Kidney epithelial cell (primary cell): ENCODE results near the gene CHAD. TPM values are rescaled to one million over a fixed set of nuclear protein-coding genes. Genes with fewer than 3 reads are reported as not detected.

Experiments
- DNase-seq: peaks from one replicate; pipeline ENCODE4 v3.0.0-alpha.2; 2010; ENCODE audit warnings: low read depth
- H3K27me3 ChIP-seq: 2 replicates; pipeline ENCODE4 v1.6.0; 2011; ENCODE audit warnings: low read length; ENCODE audit not compliant: control insufficient read depth, insufficient read depth
- H3K36me3 ChIP-seq: 2 replicates; pipeline ENCODE4 v1.5.1; 2011; ENCODE audit warnings: low read length; ENCODE audit not compliant: control insufficient read depth, insufficient read depth
- H3K4me3 ChIP-seq: 2 replicates; pipeline ENCODE4 v1.5.1; 2011; ENCODE audit warnings: low read depth, mild to moderate bottlenecking, control low read depth, low read length
- CTCF ChIP-seq: IDR thresholded peaks from 2 replicates; pipeline ENCODE4 v1.5.1; 2011; ENCODE audit warnings: mild to moderate bottlenecking, moderate library complexity, low read length, control low read depth, inconsistent platforms; ENCODE audit not compliant: insufficient read depth, poor library complexity, severe bottlenecking
- total RNA-seq: library from RNA; depleted of rRNA; stranded (reverse); fragments of >200 nt; gene quantifications from 2 replicates; pipeline ENCODE4 v1.2.3, GENCODE V29; 2015

The CHAD gene
- total RNA-seq, 1 donor from 2014 or later = not detected

- DNase-seq = no peak
- Histone ChIP-seq H3K4me3 (no peak overlapping the region), H3K27me3 (peaks cover 39% of the 10 kb centered on the region), H3K36me3 (no peaks in the 10 kb centered on the region)
- TF ChIP-seq CTCF = no peak
These were observed 1.1 kb upstream of the CHAD start for GRCh38 chr17:50469671-50470305.

GRCh38 chr17:50469208-50469605 is 527 bp upstream of the CHAD start:
- peaks cover 39% of the 10 kb centered on the region for H3K27me3 ChIP-seq
- TF ChIP-seq CTCF = no peak
- H3K36me3 ChIP-seq = no peaks in the 10 kb centered on the region
- H3K4me3 ChIP-seq = no peak overlapping the region
- DNase-seq = no peak

- peaks cover 36% of the 10 kb centered on the region for H3K27me3 ChIP-seq
- no peak for TF ChIP-seq CTCF
These were observed 801 bp downstream of the CHAD start for GRCh38 chr17:50467855-50468303.

DNA sequence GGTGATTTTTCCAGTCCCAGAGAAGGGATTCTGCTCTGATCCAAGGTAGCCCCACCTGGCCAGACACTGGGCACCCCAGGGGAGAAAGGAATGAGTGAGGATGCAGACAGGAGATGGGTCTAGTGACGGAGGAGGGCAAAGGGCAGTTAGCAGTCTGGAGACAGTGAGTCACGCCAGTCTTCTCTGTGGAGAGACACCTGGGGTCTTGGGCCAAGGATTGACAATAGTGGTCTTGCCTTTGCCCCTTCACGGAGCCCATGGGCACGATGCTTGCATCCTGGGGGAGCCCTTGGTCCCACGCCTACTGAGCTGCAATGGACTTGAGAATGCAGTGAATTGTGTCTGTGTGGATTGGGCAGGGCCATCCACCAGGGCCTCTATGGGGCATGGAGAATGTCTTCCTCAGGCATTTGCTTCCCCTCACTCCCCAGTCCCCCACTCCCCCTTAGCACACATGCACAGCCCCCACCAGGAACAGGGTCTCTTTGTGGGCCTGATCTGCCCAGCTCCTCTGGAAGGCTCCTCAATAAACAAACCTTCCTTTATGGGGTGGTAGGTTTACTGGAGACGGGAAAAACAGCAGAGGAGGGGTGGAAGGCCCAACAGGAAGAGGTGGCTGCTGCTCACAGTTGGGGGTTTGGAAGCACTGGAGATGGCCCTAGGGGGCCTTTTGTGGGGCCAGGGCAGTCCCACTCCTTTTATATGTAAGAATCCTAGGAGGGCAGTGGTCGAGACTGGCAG is 1.4 kb downstream of the CHAD start:
- Histone ChIP-seq H3K36me3 (no peaks in the 10 kb centered on the region), H3K4me3 (no peak overlapping the region), H3K27me3 (peaks cover 36% of the 10 kb centered on the region)
- no peak for TF ChIP-seq CTCF
- no peak for DNase-seq

More at GRCh38 chr17:50467855-50468303, 801 bp downstream of the CHAD start:
- DNase-seq = no peak
- Histone ChIP-seq H3K36me3 (no peaks in the 10 kb centered on the region), H3K4me3 (no peak overlapping the region)

DNA sequence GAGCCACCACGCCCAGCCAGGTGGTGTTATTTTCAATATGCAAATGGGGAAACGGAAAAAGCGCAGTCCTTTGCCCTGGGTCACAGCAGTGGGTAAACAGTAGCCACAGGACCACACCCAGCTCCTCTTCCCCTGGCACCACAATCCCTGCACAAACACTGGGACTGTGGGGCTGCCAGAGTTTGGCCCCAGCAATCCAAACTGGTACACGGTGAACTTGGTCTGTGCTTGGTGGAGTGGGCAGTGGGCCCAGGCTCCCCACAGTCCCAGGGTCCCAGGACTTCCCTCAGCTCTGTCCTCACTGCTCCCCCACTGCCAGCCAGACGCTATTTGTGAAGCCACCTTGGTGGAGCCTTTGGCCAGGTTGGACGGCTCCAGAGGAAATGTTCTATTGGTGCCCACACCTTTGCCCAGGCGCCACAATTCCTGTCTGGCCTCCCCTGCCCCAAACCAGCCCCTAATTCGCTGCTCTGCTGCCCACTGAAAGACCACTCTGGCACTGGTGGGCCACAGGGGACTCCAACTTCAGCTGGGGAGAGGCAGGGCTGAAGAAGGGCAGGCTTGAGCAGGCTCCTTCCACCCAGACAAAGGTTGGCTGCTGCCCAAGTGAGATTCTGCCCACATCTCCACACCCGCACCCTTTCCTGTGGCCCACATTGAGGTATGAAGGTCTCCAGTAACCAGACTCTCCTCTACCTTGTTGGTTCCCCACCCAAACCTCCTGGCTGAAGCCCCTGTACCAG is 2.1 kb downstream of the CHAD start:
- no peak for DNase-seq
- Histone ChIP-seq H3K27me3 (peaks cover 36% of the 10 kb centered on the region), H3K4me3 (no peak overlapping the region), H3K36me3 (no peaks in the 10 kb centered on the region)
- no peak for TF ChIP-seq CTCF
